HG03280 (cell line): ENCODE measurements around the gene TM9SF3.

Source experiments
- ATAC-seq: cut with Tn5 transposase; IDR thresholded peaks from one replicate; pipeline ENCODE4 v1.9.1; 2021; ENCODE audit warnings: mild to moderate bottlenecking, moderate library complexity; ENCODE audit not compliant: unreplicated experiment

TM9SF3 gene

DNA sequence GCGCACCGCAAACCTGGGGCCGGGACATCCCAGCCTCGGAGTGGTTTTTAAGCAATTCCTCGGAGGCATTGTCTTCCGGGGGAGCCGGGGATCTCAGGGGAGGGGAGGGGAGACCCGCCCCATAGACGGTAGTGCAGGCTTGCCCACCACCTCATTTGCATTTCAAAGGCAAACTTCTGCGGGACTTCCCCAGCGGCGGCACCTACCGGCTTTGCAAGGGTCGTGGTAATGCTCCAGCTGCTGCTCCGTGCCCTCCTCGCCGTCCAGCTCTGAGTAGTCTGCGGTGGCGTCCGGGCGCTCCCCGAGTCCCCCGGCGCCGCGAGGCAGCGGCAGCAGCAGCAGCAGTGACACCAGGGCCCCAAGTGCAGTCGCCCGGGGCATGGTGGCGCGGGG, 73.5 kb downstream of the TM9SF3 start:
- ATAC-seq, result peak; percentile 33

DNA sequence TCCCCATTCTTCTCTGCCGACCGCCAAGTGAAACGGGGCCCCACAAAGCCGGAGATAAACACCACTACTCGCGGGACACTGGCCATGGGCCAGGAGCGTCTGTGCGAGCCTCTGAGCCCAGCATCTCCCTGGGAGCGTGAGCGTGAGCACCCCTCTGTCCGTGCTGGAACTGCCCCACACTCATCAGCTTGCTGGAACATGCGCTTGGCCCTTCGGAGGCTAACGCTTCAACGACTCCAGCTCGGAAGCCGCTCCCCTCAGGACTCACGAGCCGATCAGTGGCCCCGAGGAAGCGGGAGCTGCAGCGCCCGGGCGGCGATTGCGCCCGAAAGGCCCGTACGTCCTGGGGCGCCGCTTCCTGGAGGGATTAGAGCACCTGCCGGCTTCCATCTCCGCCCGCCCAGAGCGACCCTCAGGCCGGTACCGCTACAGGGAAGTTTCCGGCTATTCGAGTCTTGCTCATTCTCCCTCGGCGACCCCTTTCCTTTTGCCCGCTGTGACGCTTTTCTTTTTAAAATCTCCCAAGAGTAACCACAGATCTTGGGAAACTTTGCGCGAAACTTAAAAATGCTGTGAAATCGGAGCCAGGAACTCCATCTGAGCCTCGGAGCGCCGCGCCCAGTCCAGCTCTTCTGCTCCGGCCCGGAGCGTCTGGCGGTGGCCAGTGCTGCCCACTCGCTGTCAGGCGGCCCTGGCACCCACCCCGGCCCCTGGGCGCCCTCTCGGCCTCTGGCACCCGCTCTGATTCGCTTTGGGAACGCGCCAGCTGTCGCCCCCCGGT, 74.1 kb downstream of the TM9SF3 start:
- no peak for ATAC-seq

DNA sequence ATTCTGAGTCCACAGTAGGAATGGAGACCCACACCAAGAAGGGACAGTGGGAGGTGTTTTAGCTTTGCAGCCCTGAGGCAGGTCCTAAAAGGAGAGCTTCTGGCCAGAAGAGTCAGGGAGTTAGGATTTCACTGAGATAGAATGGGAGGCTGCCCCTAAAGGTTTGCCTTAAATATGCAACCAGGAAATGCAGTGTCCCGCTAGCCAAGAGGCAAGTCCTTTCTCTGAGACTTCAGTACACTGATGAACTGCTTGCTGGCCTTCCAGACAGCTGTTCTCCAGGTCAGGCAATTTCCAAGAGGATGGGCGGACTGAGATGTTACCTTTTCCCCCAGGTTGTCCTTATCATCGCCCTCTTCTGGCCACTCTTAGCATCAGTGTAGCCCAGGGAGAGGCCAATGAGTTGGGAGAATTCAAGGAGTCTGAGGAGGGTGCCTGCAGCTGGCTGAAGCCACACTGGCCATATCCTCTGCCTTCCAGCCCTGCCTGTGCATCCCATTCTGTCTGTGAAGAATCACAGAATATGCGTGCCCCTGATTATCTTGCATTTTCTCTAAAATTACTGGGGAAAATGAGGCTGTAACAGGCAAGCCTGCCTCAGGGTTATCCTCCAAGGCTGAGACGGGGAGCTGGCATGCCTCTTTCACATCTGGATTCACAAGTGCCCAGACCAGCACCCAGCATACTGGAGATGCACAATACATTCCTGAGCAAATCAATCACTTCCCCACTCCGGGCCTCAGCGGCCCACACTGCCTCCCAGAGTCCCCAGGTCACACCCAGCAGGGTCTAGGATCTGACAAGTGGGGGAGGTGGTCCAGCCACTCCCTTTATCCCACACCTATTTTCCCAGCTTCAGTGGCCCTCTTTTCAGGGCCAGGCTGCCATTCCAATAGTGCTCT, 75.5 kb downstream of the TM9SF3 start:
- no peak for ATAC-seq

DNA sequence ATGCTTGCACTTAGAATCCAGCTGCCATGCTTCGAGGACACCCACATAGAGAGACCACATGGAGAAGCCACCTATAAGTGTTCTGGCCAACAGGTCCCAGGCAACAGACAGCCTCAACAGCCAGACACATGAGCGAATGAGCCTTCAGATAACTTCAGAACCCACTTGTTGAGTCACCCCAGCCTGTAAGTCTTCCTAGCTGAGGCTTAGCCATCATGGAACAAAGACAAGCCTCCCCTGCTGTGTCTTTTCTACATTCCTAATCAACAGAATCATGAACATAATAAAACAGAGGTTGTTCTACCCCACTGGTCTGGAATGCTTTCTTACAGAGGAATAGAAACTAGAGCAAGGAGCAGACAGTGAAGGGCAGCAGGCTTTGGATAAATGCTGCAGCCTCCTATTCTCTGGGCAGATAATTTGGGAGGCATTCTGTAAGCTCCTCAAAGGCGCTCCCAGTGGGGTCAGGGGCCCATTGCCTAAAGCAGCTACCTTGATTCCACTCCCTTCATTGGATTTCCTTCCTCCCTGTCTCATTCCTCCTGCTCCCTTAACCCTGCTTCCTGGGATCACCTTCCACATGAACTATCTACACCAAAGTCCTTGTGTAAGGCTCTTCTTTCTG, 77.7 kb downstream of the TM9SF3 start:
- ATAC-seq, result no peak

DNA sequence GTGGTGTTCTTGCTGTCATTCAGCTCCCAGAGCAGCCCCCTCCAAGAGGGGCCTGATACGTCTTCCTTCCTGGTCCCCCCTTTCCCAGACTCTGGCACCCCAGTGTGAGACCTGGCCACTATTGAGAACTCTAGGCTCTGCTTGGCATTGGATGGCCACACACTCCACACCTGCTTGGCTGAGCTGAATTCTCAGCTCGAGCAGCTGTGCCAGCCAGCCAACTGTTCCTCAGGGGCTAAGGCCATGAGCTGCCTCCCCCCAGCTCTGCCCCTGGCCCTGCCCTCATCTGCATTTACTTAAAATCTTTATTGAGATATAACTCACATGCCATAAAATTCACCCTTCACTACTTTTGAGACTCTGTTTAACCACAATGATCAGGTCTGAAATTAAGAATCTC, 79.8 kb downstream of the TM9SF3 start:
- no peak for ATAC-seq

DNA sequence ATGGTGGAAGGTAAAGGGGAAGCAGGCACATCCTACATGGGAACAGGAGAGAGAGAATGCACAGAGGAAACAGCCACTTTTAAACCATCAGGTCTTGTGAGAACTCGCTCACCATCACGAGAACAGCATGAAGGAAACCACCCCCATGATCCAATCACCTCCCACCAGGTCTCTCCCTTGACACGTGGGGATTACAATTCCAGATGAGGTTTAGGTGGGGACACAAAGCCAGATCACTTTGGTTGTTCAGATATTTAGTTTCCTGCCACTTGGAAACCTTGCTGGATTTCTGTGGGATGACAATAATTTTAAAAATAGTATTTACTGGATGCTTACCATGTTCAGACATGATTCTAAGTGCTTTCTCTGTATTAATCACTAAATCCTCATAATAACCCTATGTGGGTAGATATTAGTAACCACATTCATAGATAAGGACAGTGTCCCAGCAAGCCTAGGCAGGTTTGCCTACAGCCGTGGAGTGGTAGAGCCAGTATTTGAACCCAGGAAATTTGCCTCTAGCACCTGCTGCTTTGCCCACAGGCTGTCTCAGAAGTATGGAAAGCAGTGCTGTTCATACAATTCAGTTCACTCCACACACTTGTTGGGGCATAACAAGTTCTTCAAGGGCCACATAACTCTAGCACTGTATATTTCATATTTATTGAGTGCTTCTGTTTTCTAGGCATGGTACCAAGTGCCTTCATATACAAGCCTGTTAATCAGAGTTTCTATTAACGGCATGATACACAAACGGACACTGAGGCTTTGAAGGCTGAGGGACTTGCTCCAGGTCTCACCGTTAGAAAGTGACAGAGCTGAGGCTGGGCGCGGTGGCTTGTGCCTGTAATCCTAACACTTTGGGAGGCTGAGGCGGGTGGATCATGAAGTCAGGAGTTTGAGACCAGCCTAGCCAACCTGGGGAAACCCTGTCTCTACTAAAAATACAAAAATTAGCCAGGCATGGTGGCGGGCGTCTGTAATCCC, 81.4 kb downstream of the TM9SF3 start:
- no peak for ATAC-seq

DNA sequence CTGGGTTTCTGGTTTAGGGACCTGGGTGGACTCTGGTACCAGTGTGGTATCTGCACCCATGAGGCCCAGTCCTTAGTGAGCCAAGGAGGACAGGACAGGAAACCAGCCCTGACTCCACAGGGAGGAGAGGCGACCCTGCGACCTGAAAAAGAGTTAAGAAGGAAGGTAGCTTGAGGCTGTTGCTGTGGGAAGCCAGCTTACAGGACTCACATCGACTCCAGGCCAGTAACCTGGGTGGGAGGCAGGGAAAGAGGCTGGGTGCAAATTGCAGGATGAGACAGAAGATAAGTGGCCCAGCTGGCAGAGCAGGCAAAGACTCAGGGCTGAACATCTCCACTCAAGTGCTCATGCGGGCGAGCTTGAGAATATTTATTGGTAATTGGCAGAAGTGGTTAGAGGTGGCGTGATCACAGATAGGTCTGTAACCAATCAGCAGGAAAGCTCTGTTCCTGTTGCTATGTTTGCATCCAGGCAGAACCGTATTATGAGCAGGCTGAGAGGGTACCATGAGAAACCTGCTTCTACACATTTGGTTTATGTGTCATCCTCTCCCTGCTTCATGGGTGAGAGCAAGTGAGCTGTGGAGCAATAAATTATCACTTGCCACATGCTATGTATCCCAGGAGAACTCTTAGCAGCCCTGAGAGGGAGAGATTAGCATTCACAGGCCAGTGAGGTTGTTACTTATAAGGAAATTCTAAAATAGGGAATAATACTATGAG, 84.1 kb downstream of the TM9SF3 start:
- ATAC-seq, result no peak

DNA sequence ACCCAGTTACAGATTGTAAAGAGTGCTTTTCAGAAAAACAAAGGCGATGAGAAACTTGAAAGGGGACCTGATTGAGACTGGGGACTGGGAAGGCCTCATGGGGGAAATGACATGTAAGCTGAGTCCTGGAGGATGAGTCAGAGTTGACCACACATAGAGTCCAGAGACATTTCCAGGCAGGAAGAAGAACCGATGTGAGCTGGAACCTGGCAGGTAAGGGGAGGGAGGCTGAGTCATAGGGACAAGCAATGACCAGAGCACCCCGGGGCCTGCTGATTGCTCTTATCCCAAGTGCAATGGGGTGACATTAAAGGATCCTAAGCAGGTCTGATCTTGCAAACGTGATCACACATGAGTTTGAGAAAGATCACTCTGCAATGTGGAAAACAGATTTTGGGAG, 84.8 kb downstream of the TM9SF3 start:
- ATAC-seq, result no peak

DNA sequence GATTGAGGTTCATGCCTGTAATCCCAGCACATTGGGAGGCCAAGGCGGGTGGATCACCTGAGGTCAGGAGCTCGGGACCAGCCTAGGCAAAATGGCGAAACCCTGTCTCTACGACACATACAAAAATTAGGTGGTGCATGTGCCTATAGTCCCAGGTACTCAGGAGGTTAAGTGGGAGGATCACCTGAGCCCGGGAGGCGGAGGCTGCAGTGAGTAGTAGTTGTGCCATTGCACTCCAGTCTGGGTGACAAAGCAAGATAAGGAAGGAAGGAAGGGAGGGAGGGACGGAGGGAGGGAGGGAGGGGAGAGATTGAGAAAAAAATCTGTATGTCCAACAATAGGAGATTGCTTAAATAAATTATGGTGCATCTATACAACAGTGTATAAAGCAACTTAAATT, 86.3 kb downstream of the TM9SF3 start:
- no peak for ATAC-seq

DNA sequence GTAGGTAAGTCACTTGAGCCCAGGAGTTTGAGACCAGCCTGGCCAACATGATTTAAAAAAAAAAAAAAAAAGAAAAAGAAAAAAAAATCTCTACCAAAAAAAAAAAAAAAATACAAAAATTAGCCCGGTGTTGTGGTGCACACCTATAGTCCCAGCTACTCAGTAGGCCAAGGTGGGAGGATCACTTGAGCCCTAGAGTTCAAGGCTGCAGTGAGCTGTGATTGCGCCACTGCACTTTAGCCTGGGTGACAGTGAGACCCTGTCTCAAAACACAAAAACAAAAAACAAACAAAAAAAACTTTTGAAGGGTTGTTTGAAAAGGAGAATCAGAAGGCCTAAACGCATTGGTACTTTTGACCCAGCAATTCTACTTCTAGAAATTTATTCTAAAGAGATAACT, 86.8 kb downstream of the TM9SF3 start:
- ATAC-seq, result no peak

DNA sequence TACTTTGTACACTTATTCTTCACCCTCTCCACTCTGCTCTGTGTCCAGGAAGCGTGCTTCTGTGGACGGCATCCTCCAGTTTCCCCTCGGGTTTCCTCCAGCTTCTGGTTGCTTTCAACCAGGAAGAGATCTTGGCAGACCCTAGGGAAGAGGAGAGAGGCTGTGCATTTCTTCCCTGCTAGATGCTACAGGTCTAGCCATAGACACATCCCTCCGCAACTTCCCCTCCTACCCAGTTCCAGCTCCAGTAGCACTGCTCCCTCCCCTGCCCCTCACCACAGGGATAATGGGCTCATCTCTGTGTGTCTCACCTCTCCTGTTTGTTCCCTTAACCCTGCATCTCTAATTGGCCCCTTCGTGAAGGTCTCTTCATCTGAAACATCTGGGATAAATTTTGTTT, 89.4 kb downstream of the TM9SF3 start:
- no peak for ATAC-seq

DNA sequence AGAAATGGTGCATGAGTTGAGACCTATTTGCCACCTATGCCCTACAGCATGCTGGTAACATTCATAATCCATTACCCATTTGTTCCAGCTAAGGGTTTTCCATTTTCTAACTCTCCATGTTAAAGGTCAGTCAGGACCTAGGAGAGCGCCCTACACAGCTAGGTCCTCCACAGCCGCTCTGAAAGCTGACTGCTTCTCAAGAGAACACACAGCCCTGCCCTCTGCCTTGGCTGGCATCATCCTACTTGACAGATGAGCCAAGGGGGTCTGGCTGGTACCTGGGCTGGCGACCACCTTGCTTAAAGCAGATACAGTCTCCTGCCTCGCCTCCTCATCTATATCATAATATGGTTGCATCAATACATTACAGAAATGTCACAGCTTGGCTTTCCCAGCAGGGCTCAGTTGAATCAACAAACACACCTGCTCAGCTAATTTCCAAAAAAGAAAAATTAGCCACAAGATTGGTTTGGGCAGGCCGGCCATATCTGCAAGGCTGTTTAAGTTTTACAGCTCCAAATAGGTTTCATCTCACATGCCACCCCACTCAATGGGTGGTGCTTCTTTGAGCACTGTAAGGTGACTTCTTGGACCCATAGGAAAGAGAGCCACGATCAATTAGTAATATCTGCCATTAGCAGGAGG, 90.4 kb downstream of the TM9SF3 start:
- ATAC-seq, result no peak

DNA sequence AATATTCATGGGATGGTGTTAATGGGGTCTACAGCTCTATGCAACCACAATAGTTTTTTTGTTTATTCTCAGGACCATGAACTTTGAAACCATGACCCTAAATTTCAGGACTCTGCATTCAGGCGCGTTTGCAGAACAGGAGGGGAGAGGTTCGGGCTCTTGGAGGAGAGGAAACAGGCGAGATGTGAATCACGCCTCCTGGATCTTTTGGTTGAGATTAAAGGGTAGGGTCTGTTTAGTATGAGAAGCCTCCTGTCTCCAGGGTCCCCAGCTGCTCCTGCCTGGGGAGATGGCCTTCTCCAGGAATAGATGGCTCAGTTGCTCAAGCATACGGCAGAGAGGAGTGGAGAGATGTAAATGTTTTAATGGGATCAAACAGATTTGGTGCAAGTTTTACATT, 91.3 kb downstream of the TM9SF3 start:
- ATAC-seq, result no peak

DNA sequence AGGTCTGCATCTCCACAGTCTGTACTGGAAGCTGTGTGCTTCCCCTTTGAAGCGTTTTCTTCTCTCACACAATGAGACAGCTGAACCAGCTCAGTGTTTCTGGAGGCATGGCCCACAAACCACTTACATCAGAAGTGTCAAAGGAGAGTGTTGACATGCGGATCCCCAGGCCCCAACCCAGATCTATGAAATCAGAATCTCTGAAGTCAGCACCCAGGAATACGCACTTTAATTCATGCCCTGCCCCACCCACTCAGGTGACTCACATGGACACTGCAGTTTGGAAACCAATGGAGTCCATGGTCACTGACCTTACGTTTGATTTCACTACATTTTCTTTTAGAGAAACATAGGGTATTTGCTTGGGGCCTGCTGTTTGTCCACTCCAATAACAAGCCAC, 92.1 kb downstream of the TM9SF3 start:
- ATAC-seq, result no peak

DNA sequence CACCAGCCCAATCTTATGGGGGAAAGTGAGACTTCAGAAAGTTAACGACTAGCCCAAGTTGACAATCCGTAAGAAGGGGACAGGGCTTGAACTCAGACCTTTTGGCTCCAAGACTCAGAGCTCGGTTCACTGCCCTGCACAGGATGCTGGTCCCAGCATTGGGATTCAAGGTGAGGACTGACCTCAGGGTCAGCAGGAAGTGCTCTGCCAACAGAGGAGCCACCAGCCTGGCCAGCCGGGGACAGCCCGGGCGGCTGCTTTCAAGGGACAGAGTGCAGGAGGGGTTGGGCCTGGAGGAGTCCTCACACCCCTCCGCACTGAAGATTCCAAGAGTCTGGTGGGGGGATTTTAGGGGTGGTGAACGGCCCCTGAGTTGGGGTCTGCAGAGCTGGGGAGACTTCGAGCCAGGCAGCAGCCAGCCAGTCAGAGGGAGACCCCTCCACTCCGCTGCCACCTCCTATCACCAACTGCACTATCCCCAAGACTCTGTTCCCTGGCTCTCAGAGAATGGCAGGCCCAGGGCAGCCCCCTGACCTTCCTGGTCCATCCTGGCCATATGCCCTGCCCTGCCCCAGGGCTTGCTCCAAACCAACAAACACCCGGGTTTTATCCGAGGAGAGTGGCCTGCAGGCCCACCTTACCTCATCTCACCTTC, 92.8 kb downstream of the TM9SF3 start:
- no peak for ATAC-seq

DNA sequence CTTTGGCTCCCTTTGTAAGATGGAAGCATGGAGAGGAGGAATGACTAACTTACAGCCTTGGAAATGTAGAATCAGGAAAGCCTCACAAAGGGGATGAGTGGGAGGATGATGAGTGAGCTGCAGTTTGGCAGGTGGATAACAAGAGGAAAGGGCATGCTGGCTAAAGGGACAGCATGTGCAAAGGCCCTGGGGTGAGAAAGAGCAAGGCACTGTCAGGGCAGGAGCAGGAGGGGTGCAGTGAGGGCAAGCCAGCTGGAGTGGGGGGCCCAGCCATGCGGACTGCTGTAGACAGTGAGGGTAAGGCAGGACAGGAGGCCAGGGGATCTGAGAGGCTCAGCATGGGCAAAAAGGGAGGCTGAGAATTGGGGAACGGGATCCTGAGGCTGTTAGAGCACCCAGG, 93.6 kb downstream of the TM9SF3 start:
- no peak for ATAC-seq

DNA sequence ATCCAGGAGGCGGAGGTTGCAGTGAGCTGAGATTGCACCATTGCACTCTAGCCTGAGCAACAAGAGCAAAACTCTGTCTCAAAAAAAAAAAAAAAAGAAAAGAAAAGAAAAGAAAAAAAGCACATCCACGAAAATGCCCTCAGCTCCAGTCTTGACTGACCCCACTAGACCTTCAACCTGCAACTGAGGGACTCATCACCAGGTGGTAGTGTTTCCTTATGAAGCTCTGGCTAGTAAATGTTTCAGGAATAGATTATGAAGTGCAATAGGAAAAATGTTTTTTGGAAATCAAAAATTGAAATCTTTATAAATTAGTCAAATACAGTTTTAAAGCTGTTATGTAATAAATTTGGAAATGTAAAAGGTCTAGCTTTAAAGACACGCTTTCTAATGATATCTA, 95.5 kb downstream of the TM9SF3 start:
- no peak for ATAC-seq

DNA sequence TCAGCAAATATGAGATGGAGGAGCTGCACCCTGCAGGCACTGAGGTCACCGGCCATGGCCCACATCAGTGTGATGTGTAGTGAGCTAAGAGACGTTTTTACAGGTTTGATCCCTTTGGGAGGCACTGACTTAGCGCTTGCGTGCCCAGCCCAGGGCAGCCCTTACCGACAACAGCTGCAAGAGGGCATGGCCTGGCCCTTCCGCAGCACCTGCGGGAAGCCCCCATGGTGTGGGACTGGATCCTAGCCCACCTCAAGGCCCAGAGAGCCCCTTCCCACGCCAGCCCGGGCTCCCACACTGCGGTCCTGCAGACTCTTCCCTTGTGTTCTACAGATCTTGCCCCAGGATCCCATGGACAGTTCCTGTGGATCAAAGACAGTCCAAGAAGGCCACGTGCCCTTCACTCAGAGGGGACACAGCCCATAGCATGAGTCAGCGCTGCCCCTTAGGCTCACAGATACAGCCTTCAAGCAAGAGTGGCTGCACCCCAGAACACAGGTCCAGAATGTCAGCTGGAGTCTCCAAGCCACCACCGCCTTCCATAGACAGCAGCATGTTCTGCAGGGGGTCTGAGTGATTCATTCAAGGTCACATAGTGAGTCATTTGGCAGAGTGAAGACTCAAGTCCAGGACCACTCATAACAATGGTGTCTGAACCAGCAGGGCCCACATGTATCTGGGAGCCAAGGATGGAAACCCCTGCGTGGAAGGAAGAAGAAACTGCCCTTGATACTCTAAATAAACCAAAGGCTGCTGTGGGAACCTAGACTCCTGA, 98.5 kb downstream of the TM9SF3 start:
- no peak for ATAC-seq
